B cell (primary cell): ENCODE data around the gene ABHD17B. TPM values are rescaled to one million over a fixed set of nuclear protein-coding genes. Genes with fewer than 3 reads are reported as not detected.

Experiments used
- ATAC-seq: fragments of 200-7000 bp; cut with Tn5 transposase; one replicate; pipeline ENCODE4 v1.10.0; 2021; ENCODE audit warnings: low read depth, mild to moderate bottlenecking, moderate number of reproducible peaks, moderate library complexity
- CTCF ChIA-PET: fragments of 350-600 bp; sonication (Branson Sonifier 250); formaldehyde crosslinking; loops from one replicate; lab custom pipeline; 2021; ENCODE audit warnings: antibody characterized with exemption, inconsistent platforms; lab: Charles Lee
- POLR2A ChIA-PET: fragments of 350-600 bp; sonication (Branson Sonifier 250); formaldehyde crosslinking; loops from one replicate; lab custom pipeline; 2021; ENCODE audit warnings: antibody characterized with exemption; lab: Charles Lee
- DNase-seq: peaks from one replicate; pipeline ENCODE4 v3.0.0; 2013
- H2AFZ ChIP-seq: 2 replicates; pipeline ENCODE4 v1.6.1; 2012; ENCODE audit warnings: mild to moderate bottlenecking, low read depth, low read length; ENCODE audit not compliant: insufficient read depth, poor library complexity, severe bottlenecking
- H3K27ac ChIP-seq, 2 donors: 1 replicate in 1 of 2; 2 replicates in 1 of 2; pipeline ENCODE4 v1.5.1; 2012 to 2013; ENCODE audit warnings: low read length in 2 of 2, mild to moderate bottlenecking in 2 of 2, moderate library complexity in 1 of 2
- H3K27me3 ChIP-seq, 4 experiments: fragments of 200-600 bp in 1 of 4; sonication (generic) in 1 of 4; replicated peaks in 1 of 4; 1 replicate in 2 of 4; 2 replicates in 2 of 4; pipeline versions ENCODE4 v1.6.1 to v1.7.0; 2013 to 2016; ENCODE audit warnings: low read length in 3 of 4, mild to moderate bottlenecking in 2 of 4, mixed read lengths in 1 of 4, moderate library complexity in 1 of 4; ENCODE audit not compliant: insufficient read depth in 4 of 4, control insufficient read depth in 3 of 4; ENCODE audit errors: control extremely low read depth in 1 of 4
- H3K36me3 ChIP-seq, 2 experiments: replicated peaks in 1 of 2; 1 replicate in 1 of 2; 2 replicates in 1 of 2; pipeline versions ENCODE4 v1.6.1 to v1.7.1; 2013; ENCODE audit warnings: low read length in 1 of 2; ENCODE audit not compliant: insufficient read depth in 2 of 2, control insufficient read depth in 1 of 2; ENCODE audit errors: control extremely low read depth in 1 of 2, extremely low read depth in 1 of 2
- H3K4me1 ChIP-seq, 2 donors: fragments of 200-600 bp in 1 of 2; sonication (generic) in 1 of 2; 1 replicate in 1 of 2; 2 replicates in 1 of 2; pipeline versions ENCODE4 v1.5.1 to v1.6.1; 2013 to 2017; ENCODE audit warnings: low read length in 2 of 2; ENCODE audit not compliant: control insufficient read depth in 2 of 2, insufficient read depth in 2 of 2
- H3K4me2 ChIP-seq: replicated peaks from 2 replicates; pipeline ENCODE3; 2012; ENCODE audit warnings: mild to moderate bottlenecking, low read depth, low read length; ENCODE audit not compliant: poor library complexity, severe bottlenecking
- H3K4me3 ChIP-seq, 5 experiments: fragments of 200-600 bp in 1 of 5; sonication (generic) in 1 of 5; 1 replicate in 3 of 5; 2 replicates in 2 of 5; pipeline versions ENCODE4 v1.5.1 to v1.7.0; 2011 to 2016; ENCODE audit warnings: low read length in 4 of 5, mild to moderate bottlenecking in 4 of 5, low read depth in 2 of 5, control low read depth in 1 of 5, moderate library complexity in 1 of 5; ENCODE audit not compliant: insufficient read depth in 1 of 5; ENCODE audit errors: control extremely low read depth in 1 of 5, extremely low read depth in 1 of 5
- H3K79me2 ChIP-seq: fragments of 200-600 bp; sonication (generic); one replicate; pipeline ENCODE4 v1.6.0; 2016; ENCODE audit warnings: low read length; ENCODE audit not compliant: control insufficient read depth, insufficient read depth
- H3K9ac ChIP-seq: fragments of 200-600 bp; sonication (generic); 2 replicates; pipeline ENCODE4 v1.6.1; 2017; ENCODE audit warnings: mild to moderate bottlenecking, low read length, moderate library complexity
- H3K9me3 ChIP-seq, 3 donors: one replicate each; pipeline versions ENCODE4 v1.6.1 to v1.7.1; 2013; ENCODE audit warnings: low read length in 2 of 3; ENCODE audit not compliant: control insufficient read depth in 2 of 3, insufficient read depth in 1 of 3; ENCODE audit errors: control extremely low read depth in 1 of 3
- H4K20me1 ChIP-seq: 2 replicates; pipeline ENCODE4 v1.6.0; 2012; ENCODE audit warnings: mild to moderate bottlenecking, low read length; ENCODE audit not compliant: insufficient read depth, control insufficient read depth, poor library complexity, severe bottlenecking
- H3K27ac Mint-ChIP-seq: one replicate; pipeline ENCODE4 v1.8.0; 2021; ENCODE audit warnings: mixed read lengths
- H3K27me3 Mint-ChIP-seq: one replicate; pipeline ENCODE4 v1.8.0; 2021; ENCODE audit warnings: mixed read lengths
- H3K4me1 Mint-ChIP-seq: one replicate; pipeline ENCODE4 v1.8.0; 2021; ENCODE audit warnings: mixed read lengths
- H3K4me3 Mint-ChIP-seq: one replicate; pipeline ENCODE4 v1.8.0; 2021; ENCODE audit warnings: mixed read lengths
- H3K9me3 Mint-ChIP-seq: one replicate; pipeline ENCODE4 v1.8.0; 2022; ENCODE audit warnings: mixed read lengths; ENCODE audit not compliant: insufficient read depth
- CTCF ChIP-seq: fragments of 200-600 bp; IDR thresholded peaks from one replicate; pipeline ENCODE4 v1.8.0; 2022; ENCODE audit warnings: antibody characterized with exemption, mild to moderate bottlenecking
- EZH2 ChIP-seq: IDR thresholded peaks from 2 replicates; pipeline ENCODE4 v1.6.1; 2012; ENCODE audit warnings: borderline replicate concordance, low read depth, mild to moderate bottlenecking, moderate library complexity, low read length; ENCODE audit not compliant: insufficient read depth, poor library complexity, severe bottlenecking
- WGBS: methylation state at CpG from one replicate; pipeline ENCODE4 v1.1.5; 2013; ENCODE audit warnings: missing lambda C conversion rate; ENCODE audit not compliant: insufficient coverage; 5-methylcytosine and 5-hydroxymethylcytosine counted together
- intact Hi-C: fragments of 100-400 bp; cut with micrococcal nuclease; formaldehyde crosslinking; loops from one replicate; pipeline ENCODE4 v1.10.0; 2022
- polyA plus RNA-seq: library from polyadenylated mRNA; depleted of rRNA; stranded (reverse); fragments of >200 nt; gene quantifications from 2 replicates; pipeline ENCODE4 v1.2.3, GENCODE V29; 2012
- total RNA-seq, 2 donors: library from RNA; stranded (reverse); fragments of 120-200 nt in 1 of 2; gene quantifications; 1 replicate in 1 of 2; 2 replicates in 1 of 2; pipeline versions ENCODE4 v1.2.3 to v1.2.4, GENCODE V29; 2013 to 2022

ABHD17B gene
- total and polyA plus RNA-seq, 2 donors (not counting 1 experiment from before 2014, with no cell fraction given) = 11.3 to 24.4 TPM

GRCh38 chr9:71941060-71941568 is 30.1 kb upstream of the ABHD17B start:
- H3K9me3 ChIP-seq = no peaks in the 10 kb centered on the region
- H2AFZ ChIP-seq = no peak overlapping the region
- no peak for TF ChIP-seq EZH2
- TF ChIP-seq CTCF = no peak
- H3K27ac Mint-ChIP-seq = no peak overlapping the region
- H3K4me3 Mint-ChIP-seq = no peak overlapping the region
- H3K9ac ChIP-seq = no peak overlapping the region
- intact Hi-C loops = no loop called here
- ATAC-seq (no peak), DNase-seq (no peak)
- H3K9me3 Mint-ChIP-seq = no peaks in the 10 kb centered on the region
- CTCF ChIA-PET = no interaction called here
- peaks cover 8% of the 10 kb centered on the region for H4K20me1 ChIP-seq
- POLR2A ChIA-PET = no interaction called here
- peaks cover 0 to under 1% of the 10 kb centered on the region in 2 donors for H3K4me1 ChIP-seq
- H3K27ac ChIP-seq = no peak overlapping the region
- no CpG with 5 or more reads among the region's 2 CpGs for WGBS
- H3K4me2 ChIP-seq = no peak overlapping the region
- H3K4me1 Mint-ChIP-seq = peaks cover 15% of the 10 kb centered on the region
- peaks cover 10% of the 10 kb centered on the region for H3K79me2 ChIP-seq
- H3K4me3 ChIP-seq = no peak overlapping the region
- no peaks in the 10 kb centered on the region for H3K27me3 Mint-ChIP-seq
- H3K27me3 ChIP-seq = no peaks in the 10 kb centered on the region
- no peaks in the 10 kb centered on the region for H3K36me3 ChIP-seq

GRCh38 chr9:71937898-71938297 is 26.9 kb upstream of the ABHD17B start:
- Histone ChIP-seq H3K9ac (no peak overlapping the region), H3K36me3 (no peaks in the 10 kb centered on the region), H2AFZ (no peak overlapping the region), H3K9me3 (no peaks in the 10 kb centered on the region), H3K27ac (no peak overlapping the region), H3K4me2 (no peak overlapping the region), H3K4me3 (no peak overlapping the region), H3K79me2 (peaks cover 19% of the 10 kb centered on the region), H3K4me1 (peaks cover 0 to 9% of the 10 kb centered on the region in 2 donors), H4K20me1 (peaks cover 8% of the 10 kb centered on the region), H3K27me3 (no peaks in the 10 kb centered on the region)
- WGBS = no CpG with 5 or more reads among the region's 1 CpG
- Mint-ChIP-seq H3K27me3 (no peaks in the 10 kb centered on the region), H3K9me3 (peaks cover 2% of the 10 kb centered on the region), H3K4me3 (no peak overlapping the region), H3K27ac (no peak overlapping the region), H3K4me1 (peaks cover 26% of the 10 kb centered on the region)
- no peak for ATAC-seq
- TF ChIP-seq EZH2 (no peak), CTCF (no peak)
- no peak for DNase-seq
- POLR2A ChIA-PET = no interaction called here
- CTCF ChIA-PET = no interaction called here
- intact Hi-C loops = no loop called here
